Activated naive CD8-positive, alpha-beta T cell treated with anti-CD3 and anti-CD28 coated beads, Interleukin-2, amount 50 U/mL, for 24 hours (primary cell): ENCODE data around the gene RAD9A.
"Not testable (repeated sequence)": the region's sequence is repeated elsewhere in the genome, so short reads cannot be mapped to it uniquely, and the experiment has no call there.

Experiments
- ATAC-seq: fragments of 150-1000 bp; cut with Tn5 transposase; one replicate; pipeline ENCODE4 v1.10.0; 2021
- DNase-seq: peaks from one replicate; pipeline ENCODE4 v3.0.0; 2021
- H3K27ac Mint-ChIP-seq: one replicate; pipeline ENCODE4 v1.8.0; 2021; ENCODE audit warnings: mild to moderate bottlenecking, mixed read lengths
- H3K27me3 Mint-ChIP-seq: one replicate; pipeline ENCODE4 v1.8.0; 2021; ENCODE audit warnings: mixed read lengths
- H3K36me3 Mint-ChIP-seq: one replicate; pipeline ENCODE4 v1.8.0; 2021; ENCODE audit warnings: low read depth, mixed read lengths
- H3K4me1 Mint-ChIP-seq: one replicate; pipeline ENCODE4 v1.8.0; 2021; ENCODE audit warnings: mixed read lengths
- H3K4me3 Mint-ChIP-seq: one replicate; pipeline ENCODE4 v1.8.0; 2021; ENCODE audit warnings: mild to moderate bottlenecking, moderate library complexity, mixed read lengths
- H3K9me3 Mint-ChIP-seq: one replicate; pipeline ENCODE4 v1.8.0; 2021; ENCODE audit warnings: mixed read lengths

Gene RAD9A

DNA sequence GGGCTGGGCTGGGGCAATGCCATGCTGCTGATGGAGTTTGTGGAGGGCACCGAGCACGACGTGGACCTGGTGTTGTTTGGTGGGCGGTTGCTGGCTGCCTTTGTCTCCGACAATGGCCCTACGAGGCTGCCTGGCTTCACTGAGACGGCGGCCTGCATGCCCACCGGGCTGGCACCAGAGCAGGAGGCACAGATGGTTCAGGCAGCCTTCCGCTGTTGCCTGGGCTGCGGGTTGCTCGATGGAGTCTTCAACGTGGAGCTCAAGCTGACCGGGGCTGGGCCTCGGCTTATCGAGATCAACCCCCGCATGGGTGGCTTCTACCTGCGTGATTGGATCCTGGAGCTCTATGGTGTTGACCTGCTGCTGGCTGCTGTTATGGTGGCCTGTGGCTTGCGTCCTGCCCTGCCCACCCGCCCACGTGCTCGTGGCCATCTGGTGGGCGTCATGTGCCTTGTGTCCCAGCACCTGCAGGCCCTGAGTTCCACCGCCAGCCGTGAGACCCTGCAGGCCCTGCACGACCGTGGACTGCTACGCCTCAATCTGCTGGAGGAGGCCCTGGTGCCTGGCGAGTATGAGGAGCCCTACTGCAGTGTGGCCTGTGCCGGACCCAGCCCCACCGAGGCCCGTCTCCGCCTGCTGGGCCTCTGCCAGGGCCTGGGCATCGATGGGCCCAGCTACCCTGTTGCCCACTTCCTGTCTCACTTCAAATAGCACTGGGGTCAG, 32.3 kb downstream of the RAD9A start:
- Mint-ChIP-seq H3K4me1 (peaks cover 29% of the 10 kb centered on the region), H3K36me3 (peaks cover 2% of the 10 kb centered on the region), H3K9me3 (no peaks in the 10 kb centered on the region), H3K27ac (no peak overlapping the region), H3K27me3 (peaks cover 2% of the 10 kb centered on the region), H3K4me3 (no peak overlapping the region)
- DNase-seq (no peak), ATAC-seq (no peak)

DNA sequence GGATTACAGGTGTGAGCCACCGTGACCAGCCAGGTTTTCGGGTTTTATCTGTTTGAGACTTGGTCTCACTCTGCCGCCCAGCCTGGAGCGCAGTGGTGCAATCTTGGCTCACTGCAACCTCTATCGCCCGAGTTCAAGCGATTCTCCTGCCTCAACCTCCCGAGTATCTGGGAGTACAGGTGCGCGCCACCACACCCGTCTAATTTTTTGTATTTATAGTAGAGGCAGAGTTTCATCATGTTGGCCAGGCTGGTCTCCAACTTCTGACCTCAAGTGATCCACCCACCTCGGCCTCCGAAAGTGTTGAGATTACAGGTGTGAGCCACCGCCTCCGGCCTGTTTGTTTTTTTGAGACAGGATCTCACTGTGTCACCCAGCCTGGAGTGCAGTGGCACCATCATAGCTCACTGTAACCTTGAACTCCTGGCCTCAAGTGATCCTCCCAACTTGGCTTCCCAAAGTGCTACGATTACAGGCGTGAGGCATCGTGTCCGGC, 35.6 kb downstream of the RAD9A start:
- Mint-ChIP-seq H3K27ac (peak overlapping the region; percentile 98), H3K4me1 (peaks cover 35% of the 10 kb centered on the region), H3K4me3 (peak overlapping the region; percentile 97), H3K36me3 (peaks cover 11% of the 10 kb centered on the region)
- not testable (repeated sequence) for ATAC-seq, H3K27me3 Mint-ChIP-seq, H3K9me3 Mint-ChIP-seq
- DNase-seq = peak; percentile 32

DNA sequence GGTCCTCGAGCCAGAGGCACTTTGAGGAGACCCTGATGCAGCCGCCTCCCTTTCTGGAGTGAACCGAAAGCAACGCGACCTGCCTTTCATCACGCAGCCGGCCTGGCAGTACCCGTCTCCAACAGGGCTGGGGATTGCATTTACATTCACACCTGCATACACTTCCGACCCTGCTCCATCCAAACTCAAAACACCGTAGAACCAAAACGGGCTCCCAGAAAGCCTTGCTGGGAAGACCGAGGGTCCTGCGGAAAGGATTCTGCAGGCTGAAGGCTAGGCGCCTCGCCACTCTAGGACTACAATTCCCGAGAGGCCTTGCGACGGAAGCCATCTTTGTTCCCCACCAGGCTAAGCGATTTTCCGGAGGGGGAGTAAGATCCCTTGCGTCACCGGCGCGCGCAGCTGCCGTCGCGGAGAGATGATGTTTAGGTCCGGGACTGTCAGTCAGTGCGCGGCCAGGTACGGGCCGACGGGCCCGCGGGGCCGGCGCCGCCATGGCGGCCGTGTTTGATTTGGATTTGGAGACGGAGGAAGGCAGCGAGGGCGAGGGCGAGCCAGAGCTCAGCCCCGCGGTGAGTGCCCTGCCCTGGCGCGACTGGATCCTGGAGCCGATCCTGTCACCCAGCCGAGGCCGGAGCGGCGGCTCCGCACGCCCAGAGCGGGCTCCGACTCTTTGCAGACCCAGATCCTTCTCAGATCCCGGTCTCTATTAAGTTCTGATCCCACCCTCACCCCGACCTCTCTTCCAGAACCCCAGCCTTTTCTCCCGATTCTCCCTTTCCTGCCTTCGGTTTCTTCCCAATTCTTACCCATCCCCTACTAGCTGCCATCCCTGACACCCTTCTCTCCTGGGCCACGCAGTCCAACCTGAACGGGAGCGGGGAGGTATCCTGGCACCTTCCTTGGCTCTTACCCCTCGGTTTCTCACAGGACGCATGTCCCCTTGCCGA, 36.5 kb downstream of the RAD9A start, which contains the start of gene RPS6KB2:
TSS of gene RPS6KB2 (plus strand) at position 443 of the 950 bp plus-strand sequence. CDS start at position 495, 52 bp downstream.
- Mint-ChIP-seq H3K27ac (peak within 1 kb of the TSS; percentile 98), H3K9me3 (no peaks in the 10 kb centered on the region), H3K36me3 (peaks cover 11% of the 10 kb centered on the region), H3K4me3 (peak within 1 kb of the TSS; percentile 97), H3K27me3 (peaks cover 2% of the 10 kb centered on the region), H3K4me1 (peaks cover 42% of the 10 kb centered on the region)
- peak; percentile 88 for ATAC-seq
- DNase-seq = peak; percentile 100

DNA sequence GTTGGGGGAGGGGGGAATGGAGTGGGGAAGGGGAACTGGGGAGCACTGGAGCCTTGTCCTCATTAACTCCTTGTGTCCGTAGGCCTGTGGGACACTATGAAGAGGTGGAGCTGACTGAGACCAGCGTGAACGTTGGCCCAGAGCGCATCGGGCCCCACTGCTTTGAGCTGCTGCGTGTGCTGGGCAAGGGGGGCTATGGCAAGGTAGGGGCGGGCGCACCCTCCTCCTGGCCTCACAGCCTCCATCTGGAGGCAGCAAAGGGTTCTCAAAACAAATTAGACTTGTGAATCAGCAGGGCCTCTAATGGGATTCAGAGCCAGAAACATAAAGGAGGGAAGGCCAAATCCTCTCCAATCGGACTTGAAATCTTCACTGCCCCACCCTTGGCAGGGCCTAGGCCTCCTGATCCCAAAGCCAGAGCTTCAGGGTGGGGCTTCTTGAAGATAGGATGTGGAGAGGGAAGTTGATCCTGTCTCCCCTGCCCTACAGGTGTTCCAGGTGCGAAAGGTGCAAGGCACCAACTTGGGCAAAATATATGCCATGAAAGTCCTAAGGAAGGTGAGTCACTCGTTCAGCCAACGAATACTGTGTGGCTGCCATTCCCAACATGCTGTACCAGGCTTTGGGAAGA, 37.4 kb downstream of the RAD9A start:
- Mint-ChIP-seq H3K4me3 (peak overlapping the region; percentile 97), H3K9me3 (no peaks in the 10 kb centered on the region), H3K36me3 (peaks cover 13% of the 10 kb centered on the region), H3K27me3 (peaks cover 2% of the 10 kb centered on the region), H3K4me1 (peaks cover 49% of the 10 kb centered on the region), H3K27ac (peak overlapping the region; percentile 98)
- ATAC-seq = no peak
- DNase-seq = no peak

DNA sequence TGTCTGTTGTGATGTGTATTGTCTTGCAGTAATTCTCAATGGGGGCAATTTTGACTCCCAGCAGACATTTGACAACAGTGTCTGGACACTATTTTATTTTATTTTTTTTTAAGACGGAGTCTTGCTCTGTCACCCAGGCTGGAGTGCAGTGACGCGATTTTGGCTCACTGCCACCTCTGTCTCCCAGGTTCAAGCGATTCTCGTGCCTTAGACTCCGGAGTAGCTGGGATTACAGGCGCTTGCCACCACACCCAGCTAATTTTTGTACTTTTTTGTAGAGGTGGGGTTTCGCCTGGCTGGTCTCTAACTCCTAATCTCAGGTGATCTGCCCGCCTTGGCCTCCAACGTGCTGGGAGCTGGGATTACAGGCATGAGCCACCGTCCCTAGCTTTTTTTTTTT, 37.9 kb downstream of the RAD9A start:
- Mint-ChIP-seq H3K4me1 (peaks cover 55% of the 10 kb centered on the region), H3K27ac (peak overlapping the region; percentile 98), H3K36me3 (peaks cover 13% of the 10 kb centered on the region), H3K4me3 (peak overlapping the region; percentile 97), H3K9me3 (no peaks in the 10 kb centered on the region), H3K27me3 (peaks cover 2% of the 10 kb centered on the region)
- DNase-seq (no peak), ATAC-seq (no peak)

DNA sequence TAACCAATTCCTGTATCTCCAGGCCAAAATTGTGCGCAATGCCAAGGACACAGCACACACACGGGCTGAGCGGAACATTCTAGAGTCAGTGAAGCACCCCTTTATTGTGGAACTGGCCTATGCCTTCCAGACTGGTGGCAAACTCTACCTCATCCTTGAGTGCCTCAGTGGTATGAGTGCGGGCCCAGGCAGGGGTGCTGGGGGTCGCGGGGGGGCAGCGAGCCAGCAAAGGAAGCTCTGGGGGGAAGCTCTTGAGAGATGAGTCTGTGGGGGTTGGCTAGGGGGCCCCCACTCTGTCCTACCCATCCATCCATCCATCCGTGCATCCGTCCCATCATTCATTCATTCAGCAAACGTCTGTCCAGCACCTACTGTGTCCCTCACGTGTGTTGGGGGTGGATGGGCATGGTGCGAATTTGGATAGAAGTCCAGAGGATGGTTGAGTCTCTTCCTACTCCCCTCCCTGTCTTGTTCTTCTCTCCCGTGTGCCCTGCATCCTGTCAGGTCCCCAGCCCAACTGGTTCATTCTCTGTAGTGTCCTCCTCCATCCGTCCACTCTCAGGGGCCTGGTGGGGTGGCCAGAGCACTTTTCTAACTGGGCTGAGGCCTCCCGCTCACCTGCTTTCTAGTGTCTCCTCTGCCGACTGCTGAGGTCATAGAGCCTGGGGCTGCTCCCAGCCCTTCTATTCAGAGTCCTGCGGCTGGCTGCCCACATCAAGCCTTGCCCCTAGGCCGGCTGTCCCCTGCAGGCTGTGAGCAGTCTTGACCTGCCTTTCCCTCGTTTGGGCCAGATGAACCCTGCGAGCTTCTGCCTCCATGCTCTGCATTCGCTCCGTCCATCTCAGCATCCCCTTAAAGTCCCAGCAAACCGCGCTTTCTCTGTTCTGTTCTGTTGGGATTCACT, 39.8 kb downstream of the RAD9A start:
- H3K27me3 Mint-ChIP-seq = peaks cover 2% of the 10 kb centered on the region
- ATAC-seq (no peak), DNase-seq (no peak)
- H3K9me3 Mint-ChIP-seq = no peaks in the 10 kb centered on the region
- H3K36me3 Mint-ChIP-seq = peaks cover 24% of the 10 kb centered on the region
- peak overlapping the region; percentile 76 for H3K27ac Mint-ChIP-seq
- H3K4me1 Mint-ChIP-seq = peaks cover 68% of the 10 kb centered on the region
- peak overlapping the region; percentile 14 for H3K4me3 Mint-ChIP-seq

DNA sequence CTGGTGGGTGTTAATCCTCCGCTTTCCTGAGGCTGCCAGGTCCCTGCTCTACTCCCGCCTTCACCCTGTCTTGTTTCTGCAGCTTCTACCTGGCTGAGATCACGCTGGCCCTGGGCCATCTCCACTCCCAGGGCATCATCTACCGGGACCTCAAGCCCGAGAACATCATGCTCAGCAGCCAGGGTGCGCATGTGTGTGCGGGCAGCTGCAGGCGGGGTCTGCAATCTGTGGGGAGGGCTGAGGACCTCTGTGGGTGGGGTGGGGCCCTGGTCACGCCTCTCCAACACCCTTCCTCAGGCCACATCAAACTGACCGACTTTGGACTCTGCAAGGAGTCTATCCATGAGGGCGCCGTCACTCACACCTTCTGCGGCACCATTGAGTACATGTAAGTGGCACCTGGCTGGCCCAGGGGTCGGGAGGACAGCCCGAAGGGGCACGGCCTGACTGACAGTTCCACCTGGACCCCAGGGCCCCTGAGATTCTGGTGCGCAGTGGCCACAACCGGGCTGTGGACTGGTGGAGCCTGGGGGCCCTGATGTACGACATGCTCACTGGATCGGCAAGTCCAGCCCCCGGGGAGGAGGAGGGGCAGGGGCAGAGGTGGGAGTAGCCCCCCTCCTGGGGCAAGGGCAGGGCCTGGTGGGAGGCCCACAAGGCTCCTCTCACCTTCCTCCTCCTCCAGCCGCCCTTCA, 41.0 kb downstream of the RAD9A start:
- Mint-ChIP-seq H3K27ac (peak overlapping the region; percentile 39), H3K27me3 (peaks cover 2% of the 10 kb centered on the region), H3K9me3 (no peaks in the 10 kb centered on the region), H3K4me1 (peaks cover 62% of the 10 kb centered on the region), H3K36me3 (peaks cover 28% of the 10 kb centered on the region), H3K4me3 (no peak overlapping the region)
- ATAC-seq (no peak), DNase-seq (no peak)

DNA sequence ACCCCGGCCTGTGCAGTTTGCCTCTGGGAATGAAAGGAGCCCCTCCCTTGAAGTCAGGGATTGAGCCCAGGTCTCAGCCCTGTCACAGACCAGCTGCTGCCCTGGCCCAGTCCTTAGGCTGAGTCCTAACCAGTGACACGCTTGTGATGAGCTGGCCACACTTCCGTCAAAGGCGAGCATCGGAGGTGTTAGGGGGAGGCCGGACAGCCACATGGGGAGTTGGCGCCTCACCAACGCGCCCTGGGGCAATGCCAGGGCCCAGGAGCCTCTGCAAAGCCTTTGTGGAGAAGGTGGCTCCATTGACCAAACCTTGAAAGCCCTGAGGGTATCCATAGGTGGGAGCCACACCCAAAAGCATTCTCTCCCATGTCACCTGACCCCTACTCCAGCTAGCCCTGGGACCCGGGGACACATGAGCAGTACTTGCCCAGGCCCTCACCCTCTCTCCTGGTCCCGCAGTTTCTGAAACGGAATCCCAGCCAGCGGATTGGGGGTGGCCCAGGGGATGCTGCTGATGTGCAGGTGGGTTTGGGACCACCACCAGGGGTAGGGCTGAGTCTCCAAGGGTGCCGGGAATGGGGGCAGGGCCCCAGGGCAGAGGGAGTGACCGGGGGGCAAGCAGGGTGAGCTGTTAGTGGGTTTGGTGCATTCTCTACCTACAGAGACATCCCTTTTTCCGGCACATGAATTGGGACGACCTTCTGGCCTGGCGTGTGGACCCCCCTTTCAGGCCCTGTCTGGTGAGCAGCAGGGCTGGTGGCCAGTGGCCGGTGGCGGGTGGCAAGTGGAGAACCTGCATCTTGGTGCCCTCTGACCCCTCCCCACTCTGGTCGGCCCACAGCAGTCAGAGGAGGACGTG, 42.0 kb downstream of the RAD9A start:
- H3K9me3 Mint-ChIP-seq = no peaks in the 10 kb centered on the region

DNA sequence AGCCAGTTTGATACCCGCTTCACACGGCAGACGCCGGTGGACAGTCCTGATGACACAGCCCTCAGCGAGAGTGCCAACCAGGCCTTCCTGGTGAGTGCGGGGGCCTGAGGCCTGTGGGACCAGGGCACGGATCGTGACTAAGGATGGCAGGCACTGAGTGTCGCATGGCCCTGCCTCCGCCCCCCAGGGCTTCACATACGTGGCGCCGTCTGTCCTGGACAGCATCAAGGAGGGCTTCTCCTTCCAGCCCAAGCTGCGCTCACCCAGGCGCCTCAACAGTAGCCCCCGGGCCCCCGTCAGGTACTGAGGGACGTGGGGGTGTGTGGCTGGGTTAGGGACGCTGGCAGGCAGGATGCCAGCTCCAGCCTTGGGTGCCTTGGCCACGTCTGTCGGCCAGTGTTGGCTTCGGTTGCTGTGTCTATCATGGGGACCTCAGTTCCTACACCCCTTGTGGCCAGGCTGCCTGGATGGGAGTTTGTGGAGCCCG, 42.7 kb downstream of the RAD9A start:
- H3K4me1 Mint-ChIP-seq = peaks cover 63% of the 10 kb centered on the region
- H3K27me3 Mint-ChIP-seq = no peaks in the 10 kb centered on the region
- H3K9me3 Mint-ChIP-seq = no peaks in the 10 kb centered on the region
- H3K4me3 Mint-ChIP-seq = peak overlapping the region; percentile 58
- DNase-seq (no peak), ATAC-seq (peak; percentile 5)
- peak overlapping the region; percentile 76 for H3K27ac Mint-ChIP-seq
- H3K36me3 Mint-ChIP-seq = peaks cover 34% of the 10 kb centered on the region

More for the DNA sequence above, 42.0 kb downstream of the RAD9A start:
- Mint-ChIP-seq H3K4me3 (peak overlapping the region; percentile 58), H3K4me1 (peaks cover 61% of the 10 kb centered on the region), H3K36me3 (peaks cover 28% of the 10 kb centered on the region), H3K27ac (peak overlapping the region; percentile 76), H3K27me3 (no peaks in the 10 kb centered on the region)
- DNase-seq (no peak), ATAC-seq (no peak)

DNA sequence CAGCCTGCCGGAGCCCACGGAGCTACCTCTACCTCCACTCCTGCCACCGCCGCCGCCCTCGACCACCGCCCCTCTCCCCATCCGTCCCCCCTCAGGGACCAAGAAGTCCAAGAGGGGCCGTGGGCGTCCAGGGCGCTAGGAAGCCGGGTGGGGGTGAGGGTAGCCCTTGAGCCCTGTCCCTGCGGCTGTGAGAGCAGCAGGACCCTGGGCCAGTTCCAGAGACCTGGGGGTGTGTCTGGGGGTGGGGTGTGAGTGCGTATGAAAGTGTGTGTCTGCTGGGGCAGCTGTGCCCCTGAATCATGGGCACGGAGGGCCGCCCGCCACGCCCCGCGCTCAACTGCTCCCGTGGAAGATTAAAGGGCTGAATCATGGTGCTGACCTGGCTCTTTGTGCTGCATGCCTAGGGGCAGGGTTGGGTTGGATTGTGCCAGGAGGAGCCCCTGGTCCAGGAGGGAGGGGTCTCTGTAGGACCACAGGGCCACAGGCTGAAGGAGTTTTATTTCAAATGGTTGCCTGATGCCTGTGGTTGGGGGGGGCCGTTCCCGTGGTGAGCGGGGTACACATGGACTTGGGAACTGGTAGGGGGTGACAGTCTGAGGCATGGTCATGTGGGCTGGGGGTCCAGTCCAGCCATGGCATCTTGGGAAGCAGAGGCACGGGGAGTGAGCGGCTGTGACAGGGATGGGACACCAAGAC, 43.4 kb downstream of the RAD9A start:
- Mint-ChIP-seq H3K27ac (peak overlapping the region; percentile 91), H3K4me3 (peak overlapping the region; percentile 94), H3K36me3 (peaks cover 35% of the 10 kb centered on the region), H3K9me3 (no peaks in the 10 kb centered on the region), H3K27me3 (no peaks in the 10 kb centered on the region), H3K4me1 (peaks cover 63% of the 10 kb centered on the region)
- DNase-seq (peak; percentile 69), ATAC-seq (peak; percentile 2)

DNA sequence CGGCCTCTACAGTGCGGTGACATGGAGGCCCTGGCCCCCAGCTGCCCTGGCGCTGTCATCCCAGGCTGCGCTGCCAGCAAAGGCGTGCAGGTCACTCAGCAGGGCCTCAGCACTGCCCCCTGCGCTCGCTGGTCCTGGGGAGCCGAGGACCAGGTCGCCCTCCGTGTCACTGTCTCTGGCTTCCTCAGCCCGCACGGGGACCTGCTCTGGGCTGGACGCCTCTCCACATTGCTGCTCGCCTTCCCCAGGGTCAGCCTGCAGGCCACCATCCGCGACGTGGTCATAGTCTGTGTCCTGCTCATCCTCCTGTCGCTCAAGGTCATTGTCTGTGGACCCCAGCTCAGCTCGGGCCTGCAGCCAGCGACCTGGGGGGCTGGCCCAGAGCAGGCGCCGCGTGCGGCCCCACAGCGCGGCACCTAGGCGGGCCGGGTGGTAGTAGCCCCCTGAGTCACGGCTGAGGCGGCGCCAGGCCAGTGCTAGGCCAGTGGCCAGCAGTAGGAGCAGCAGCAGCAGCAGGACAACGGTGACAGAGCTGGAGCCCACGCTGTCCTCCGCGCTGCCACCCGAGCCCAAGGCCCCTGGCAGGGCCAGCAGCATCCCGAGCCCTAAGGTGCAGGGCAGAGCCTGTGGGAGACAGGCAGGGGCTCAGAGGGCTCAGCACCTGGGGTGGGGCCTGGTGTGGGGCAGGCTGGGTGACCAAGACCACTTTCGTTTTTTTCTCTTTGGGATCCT, 44.1 kb downstream of the RAD9A start:
- Mint-ChIP-seq H3K36me3 (peaks cover 34% of the 10 kb centered on the region), H3K4me1 (peaks cover 66% of the 10 kb centered on the region), H3K27me3 (no peaks in the 10 kb centered on the region), H3K4me3 (peak overlapping the region; percentile 94), H3K9me3 (no peaks in the 10 kb centered on the region), H3K27ac (peak overlapping the region; percentile 91)
- DNase-seq = no peak
- ATAC-seq = peak; percentile 3
